GM23338 (cell line): ENCODE data around the gene GLRX2. TPM values are rescaled to one million over a fixed set of nuclear protein-coding genes. Genes with fewer than 3 reads are reported as not detected.

Experiments used
- ATAC-seq: fragments of 200-7000 bp; cut with Tn5 transposase; 3 replicates; pipeline ENCODE4 v1.9.1; 2020
- DNase-seq: peaks from one replicate; pipeline ENCODE4 v3.0.0-alpha.2; 2015; ENCODE audit warnings: low spot score
- H2AFZ ChIP-seq: fragments of 200-600 bp; sonication (generic); 2 replicates; pipeline ENCODE4 v1.8.0; 2016; ENCODE audit warnings: antibody characterized with exemption, mild to moderate bottlenecking, moderate library complexity
- H3F3A ChIP-seq: fragments of 200-600 bp; sonication (generic); replicated peaks from 2 replicates; pipeline ENCODE4 v1.8.0; 2017; ENCODE audit warnings: antibody characterized with exemption, mixed run types, low read depth
- H3K27ac ChIP-seq: fragments of 200-600 bp; sonication (generic); 2 replicates; pipeline ENCODE4 v1.6.1; 2016; ENCODE audit warnings: low read depth
- H3K27me3 ChIP-seq: fragments of 200-600 bp; sonication (generic); 2 replicates; pipeline ENCODE4 v1.8.0; 2016; ENCODE audit warnings: mild to moderate bottlenecking, mixed run types, moderate library complexity; ENCODE audit not compliant: insufficient read depth
- H3K36me3 ChIP-seq: fragments of 200-600 bp; sonication (generic); 2 replicates; pipeline ENCODE4 v1.8.0; 2016; ENCODE audit warnings: mild to moderate bottlenecking; ENCODE audit not compliant: insufficient read depth
- H3K4me1 ChIP-seq: fragments of 200-600 bp; sonication (generic); 2 replicates; pipeline ENCODE4 v1.8.0; 2016; ENCODE audit warnings: mild to moderate bottlenecking, moderate library complexity; ENCODE audit not compliant: insufficient read depth
- H3K4me2 ChIP-seq: fragments of 200-600 bp; sonication (generic); 2 replicates; pipeline ENCODE4 v1.7.1; 2017; ENCODE audit warnings: mixed run types
- H3K4me3 ChIP-seq: fragments of 200-600 bp; sonication (generic); 2 replicates; pipeline ENCODE4 v1.6.1; 2016; ENCODE audit warnings: mixed run types
- H3K79me2 ChIP-seq: fragments of 200-600 bp; sonication (generic); replicated peaks from 2 replicates; pipeline ENCODE4 v1.8.0; 2017; ENCODE audit warnings: mild to moderate bottlenecking; ENCODE audit not compliant: insufficient read depth
- H3K9me2 ChIP-seq: fragments of 200-600 bp; sonication (generic); 2 replicates; pipeline ENCODE4 v1.8.0; 2017; ENCODE audit not compliant: insufficient read depth
- H4K20me1 ChIP-seq: fragments of 200-600 bp; sonication (generic); replicated peaks from 2 replicates; pipeline ENCODE4 v1.8.0; 2017; ENCODE audit warnings: mild to moderate bottlenecking; ENCODE audit not compliant: insufficient read depth
- H3K27ac Mint-ChIP-seq: 2 replicates; pipeline ENCODE4 v1.8.0; 2020; ENCODE audit warnings: inconsistent platforms, mild to moderate bottlenecking, moderate library complexity, mixed read lengths
- H3K27me3 Mint-ChIP-seq: 3 replicates; pipeline ENCODE4 v1.8.0; 2022; ENCODE audit warnings: low read depth, mild to moderate bottlenecking, moderate library complexity, mixed read lengths, inconsistent platforms; ENCODE audit not compliant: insufficient read depth, poor library complexity
- H3K36me3 Mint-ChIP-seq: 3 replicates; pipeline ENCODE4 v1.8.0; 2021; ENCODE audit warnings: low read depth, mild to moderate bottlenecking, inconsistent platforms, moderate library complexity, mixed read lengths
- H3K4me1 Mint-ChIP-seq: 3 replicates; pipeline ENCODE4 v1.8.0; 2020; ENCODE audit warnings: mild to moderate bottlenecking, inconsistent platforms, mixed read lengths
- H3K4me3 Mint-ChIP-seq: 3 replicates; pipeline ENCODE4 v1.8.0; 2021; ENCODE audit warnings: moderate library complexity, mild to moderate bottlenecking, inconsistent platforms, mixed read lengths
- H3K9me3 Mint-ChIP-seq: 3 replicates; pipeline ENCODE4 v1.8.0; 2020; ENCODE audit warnings: moderate library complexity, mild to moderate bottlenecking, inconsistent platforms, mixed read lengths
- CREB1 ChIP-seq: fragments of 250-450 bp; sonication (Bioruptor Pico); IDR thresholded peaks from 2 replicates; pipeline ENCODE4 v1.5.0; 2020; ENCODE audit warnings: low read depth, mild to moderate bottlenecking, moderate library complexity
- EZH2 ChIP-seq: fragments of 200-600 bp; sonication (generic); IDR thresholded peaks from one replicate; pipeline ENCODE4 v1.8.0; 2017; ENCODE audit warnings: antibody characterized with exemption, mild to moderate bottlenecking, low read depth; ENCODE audit not compliant: unreplicated experiment
- EZH2phosphoT487 ChIP-seq: fragments of 200-600 bp; sonication (generic); IDR thresholded peaks from one replicate; pipeline ENCODE4 v1.8.1; 2018; ENCODE audit warnings: antibody characterized with exemption; ENCODE audit not compliant: unreplicated experiment
- JUNB ChIP-seq: IDR thresholded peaks from one replicate; pipeline ENCODE4 v1.6.1; 2016; ENCODE audit warnings: antibody characterized with exemption; ENCODE audit not compliant: unreplicated experiment
- NANOG ChIP-seq: IDR thresholded peaks from 2 replicates; pipeline ENCODE4 v1.6.1; 2016; ENCODE audit warnings: antibody characterized with exemption, borderline replicate concordance
- POLR2AphosphoS5 ChIP-seq: IDR thresholded peaks from 2 replicates; pipeline ENCODE4 v1.6.1; 2016; ENCODE audit warnings: antibody characterized with exemption, low read depth
- STAT1 ChIP-seq: IDR thresholded peaks from one replicate; pipeline ENCODE4 v1.6.1; 2016; ENCODE audit warnings: antibody characterized with exemption; ENCODE audit not compliant: unreplicated experiment
- ZNF114 ChIP-seq: fragments of 250-450 bp; sonication (Bioruptor Pico); IDR thresholded peaks from 2 replicates; pipeline ENCODE4 v1.5.0; 2020; ENCODE audit warnings: mild to moderate bottlenecking, moderate library complexity
- ZNF331 ChIP-seq: fragments of 250-450 bp; sonication (Bioruptor Pico); IDR thresholded peaks from 2 replicates; pipeline ENCODE4 v1.5.0; 2020; ENCODE audit warnings: low read depth, mild to moderate bottlenecking, moderate library complexity
- polyA plus RNA-seq: library from polyadenylated mRNA; unstranded; fragments of >200 nt; fragmentation: Nextera tagmentation; extraction: Ambion mirVana; gene quantifications from 2 replicates; pipeline ENCODE4 v1.2.1, GENCODE V29; 2016
- total RNA-seq: library from RNA; depleted of rRNA; stranded (reverse); fragments of >200 nt; shearing (Covaris generic); gene quantifications from 2 replicates; pipeline ENCODE4 v1.2.3, GENCODE V29; 2014
- TF ChIP-seq, protein P1 (sequence below): fragments of 250-450 bp; sonication (Bioruptor Pico); IDR thresholded peaks from 2 replicates; pipeline ENCODE4 v1.5.0; 2020; ENCODE audit warnings: mild to moderate bottlenecking, moderate library complexity
- TF ChIP-seq, protein P2 (sequence below), 2 experiments: fragments of 200-600 bp in 1 of 2; sonication (generic) in 1 of 2; conservative IDR thresholded peaks; 2 replicates each; pipeline versions ENCODE4 v1.5.1 to v1.6.1; 2016 to 2017; ENCODE audit warnings: antibody characterized with exemption in 2 of 2, low read depth in 2 of 2, mild to moderate bottlenecking in 2 of 2, moderate library complexity in 1 of 2
- TF ChIP-seq, protein P3 (sequence below): IDR thresholded peaks from 2 replicates; pipeline ENCODE4 v1.6.1; 2016; ENCODE audit warnings: antibody characterized with exemption
- TF ChIP-seq, protein P4 (sequence below): IDR thresholded peaks from one replicate; pipeline ENCODE4 v1.6.1; 2018; ENCODE audit warnings: antibody characterized with exemption; ENCODE audit not compliant: unreplicated experiment

GLRX2 gene
- total and polyA plus RNA-seq, 2 experiments from 2014 or later: 7.7 to 28.3 TPM

DNA sequence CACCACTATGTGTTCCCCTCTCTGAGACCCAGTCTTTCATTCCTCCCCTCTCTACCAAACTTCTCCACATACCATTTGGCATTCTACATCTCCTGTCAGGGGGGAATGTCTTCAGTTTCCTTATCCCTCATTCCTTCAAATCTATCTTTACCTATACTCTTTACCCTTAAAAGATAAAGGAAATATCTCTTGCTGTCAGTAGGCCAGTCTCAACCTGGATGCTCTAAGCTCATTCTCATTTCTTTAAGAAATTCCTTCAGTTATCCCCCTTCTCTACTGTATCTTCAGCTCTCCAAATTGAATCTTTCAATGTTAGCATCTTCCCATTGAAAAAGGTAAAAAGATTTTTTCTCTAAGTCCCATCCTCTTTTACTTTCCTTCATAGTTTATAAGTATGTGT is 39.3 kb downstream of the GLRX2 start:
- no peak overlapping the region for H3K4me3 ChIP-seq
- Mint-ChIP-seq H3K4me1 (peaks cover 22% of the 10 kb centered on the region), H3K27ac (no peak overlapping the region), H3K9me3 (no peaks in the 10 kb centered on the region), H3K27me3 (no peaks in the 10 kb centered on the region), H3K36me3 (peaks cover 8% of the 10 kb centered on the region; the same call in 2 of the 3 replicates), H3K4me3 (no peak overlapping the region)
- no peaks in the 10 kb centered on the region for H3K27me3 ChIP-seq
- no peak overlapping the region for H2AFZ ChIP-seq
- ATAC-seq: no peak; the same call in 2 of the 3 replicates
- H3F3A ChIP-seq: no peaks in the 10 kb centered on the region
- H3K79me2 ChIP-seq: peaks cover 86% of the 10 kb centered on the region
- H3K27ac ChIP-seq: no peak overlapping the region
- H4K20me1 ChIP-seq: peaks cover 30% of the 10 kb centered on the region; the same call in 1 of the 2 replicates
- H3K4me2 ChIP-seq: no peak overlapping the region
- H3K4me1 ChIP-seq: peaks cover 18% of the 10 kb centered on the region; the same call in 1 of the 2 replicates
- TF ChIP-seq, protein P1, sequence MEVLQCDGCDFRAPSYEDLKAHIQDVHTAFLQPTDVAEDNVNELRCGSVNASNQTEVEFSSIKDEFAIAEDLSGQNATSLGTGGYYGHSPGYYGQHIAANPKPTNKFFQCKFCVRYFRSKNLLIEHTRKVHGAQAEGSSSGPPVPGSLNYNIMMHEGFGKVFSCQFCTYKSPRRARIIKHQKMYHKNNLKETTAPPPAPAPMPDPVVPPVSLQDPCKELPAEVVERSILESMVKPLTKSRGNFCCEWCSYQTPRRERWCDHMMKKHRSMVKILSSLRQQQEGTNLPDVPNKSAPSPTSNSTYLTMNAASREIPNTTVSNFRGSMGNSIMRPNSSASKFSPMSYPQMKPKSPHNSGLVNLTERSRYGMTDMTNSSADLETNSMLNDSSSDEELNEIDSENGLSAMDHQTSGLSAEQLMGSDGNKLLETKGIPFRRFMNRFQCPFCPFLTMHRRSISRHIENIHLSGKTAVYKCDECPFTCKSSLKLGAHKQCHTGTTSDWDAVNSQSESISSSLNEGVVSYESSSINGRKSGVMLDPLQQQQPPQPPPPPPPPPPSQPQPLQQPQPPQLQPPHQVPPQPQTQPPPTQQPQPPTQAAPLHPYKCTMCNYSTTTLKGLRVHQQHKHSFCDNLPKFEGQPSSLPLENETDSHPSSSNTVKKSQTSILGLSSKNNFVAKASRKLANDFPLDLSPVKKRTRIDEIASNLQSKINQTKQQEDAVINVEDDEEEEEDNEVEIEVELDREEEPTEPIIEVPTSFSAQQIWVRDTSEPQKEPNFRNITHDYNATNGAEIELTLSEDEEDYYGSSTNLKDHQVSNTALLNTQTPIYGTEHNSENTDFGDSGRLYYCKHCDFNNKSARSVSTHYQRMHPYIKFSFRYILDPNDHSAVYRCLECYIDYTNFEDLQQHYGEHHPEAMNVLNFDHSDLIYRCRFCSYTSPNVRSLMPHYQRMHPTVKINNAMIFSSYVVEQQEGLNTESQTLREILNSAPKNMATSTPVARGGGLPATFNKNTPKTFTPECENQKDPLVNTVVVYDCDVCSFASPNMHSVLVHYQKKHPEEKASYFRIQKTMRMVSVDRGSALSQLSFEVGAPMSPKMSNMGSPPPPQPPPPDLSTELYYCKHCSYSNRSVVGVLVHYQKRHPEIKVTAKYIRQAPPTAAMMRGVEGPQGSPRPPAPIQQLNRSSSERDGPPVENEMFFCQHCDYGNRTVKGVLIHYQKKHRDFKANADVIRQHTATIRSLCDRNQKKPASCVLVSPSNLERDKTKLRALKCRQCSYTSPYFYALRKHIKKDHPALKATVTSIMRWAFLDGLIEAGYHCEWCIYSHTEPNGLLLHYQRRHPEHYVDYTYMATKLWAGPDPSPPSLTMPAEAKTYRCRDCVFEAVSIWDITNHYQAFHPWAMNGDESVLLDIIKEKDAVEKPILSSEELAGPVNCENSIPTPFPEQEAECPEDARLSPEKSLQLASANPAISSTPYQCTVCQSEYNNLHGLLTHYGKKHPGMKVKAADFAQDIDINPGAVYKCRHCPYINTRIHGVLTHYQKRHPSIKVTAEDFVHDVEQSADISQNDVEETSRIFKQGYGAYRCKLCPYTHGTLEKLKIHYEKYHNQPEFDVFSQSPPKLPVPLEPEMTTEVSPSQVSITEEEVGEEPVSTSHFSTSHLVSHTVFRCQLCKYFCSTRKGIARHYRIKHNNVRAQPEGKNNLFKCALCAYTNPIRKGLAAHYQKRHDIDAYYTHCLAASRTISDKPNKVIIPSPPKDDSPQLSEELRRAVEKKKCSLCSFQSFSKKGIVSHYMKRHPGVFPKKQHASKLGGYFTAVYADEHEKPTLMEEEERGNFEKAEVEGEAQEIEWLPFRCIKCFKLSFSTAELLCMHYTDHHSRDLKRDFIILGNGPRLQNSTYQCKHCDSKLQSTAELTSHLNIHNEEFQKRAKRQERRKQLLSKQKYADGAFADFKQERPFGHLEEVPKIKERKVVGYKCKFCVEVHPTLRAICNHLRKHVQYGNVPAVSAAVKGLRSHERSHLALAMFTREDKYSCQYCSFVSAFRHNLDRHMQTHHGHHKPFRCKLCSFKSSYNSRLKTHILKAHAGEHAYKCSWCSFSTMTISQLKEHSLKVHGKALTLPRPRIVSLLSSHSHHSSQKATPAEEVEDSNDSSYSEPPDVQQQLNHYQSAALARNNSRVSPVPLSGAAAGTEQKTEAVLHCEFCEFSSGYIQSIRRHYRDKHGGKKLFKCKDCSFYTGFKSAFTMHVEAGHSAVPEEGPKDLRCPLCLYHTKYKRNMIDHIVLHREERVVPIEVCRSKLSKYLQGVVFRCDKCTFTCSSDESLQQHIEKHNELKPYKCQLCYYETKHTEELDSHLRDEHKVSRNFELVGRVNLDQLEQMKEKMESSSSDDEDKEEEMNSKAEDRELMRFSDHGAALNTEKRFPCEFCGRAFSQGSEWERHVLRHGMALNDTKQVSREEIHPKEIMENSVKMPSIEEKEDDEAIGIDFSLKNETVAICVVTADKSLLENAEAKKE (CRISPR knock-in tag): no peak
- TF ChIP-seq, protein P2, sequence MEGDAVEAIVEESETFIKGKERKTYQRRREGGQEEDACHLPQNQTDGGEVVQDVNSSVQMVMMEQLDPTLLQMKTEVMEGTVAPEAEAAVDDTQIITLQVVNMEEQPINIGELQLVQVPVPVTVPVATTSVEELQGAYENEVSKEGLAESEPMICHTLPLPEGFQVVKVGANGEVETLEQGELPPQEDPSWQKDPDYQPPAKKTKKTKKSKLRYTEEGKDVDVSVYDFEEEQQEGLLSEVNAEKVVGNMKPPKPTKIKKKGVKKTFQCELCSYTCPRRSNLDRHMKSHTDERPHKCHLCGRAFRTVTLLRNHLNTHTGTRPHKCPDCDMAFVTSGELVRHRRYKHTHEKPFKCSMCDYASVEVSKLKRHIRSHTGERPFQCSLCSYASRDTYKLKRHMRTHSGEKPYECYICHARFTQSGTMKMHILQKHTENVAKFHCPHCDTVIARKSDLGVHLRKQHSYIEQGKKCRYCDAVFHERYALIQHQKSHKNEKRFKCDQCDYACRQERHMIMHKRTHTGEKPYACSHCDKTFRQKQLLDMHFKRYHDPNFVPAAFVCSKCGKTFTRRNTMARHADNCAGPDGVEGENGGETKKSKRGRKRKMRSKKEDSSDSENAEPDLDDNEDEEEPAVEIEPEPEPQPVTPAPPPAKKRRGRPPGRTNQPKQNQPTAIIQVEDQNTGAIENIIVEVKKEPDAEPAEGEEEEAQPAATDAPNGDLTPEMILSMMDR (conservative IDR thresholded peaks at IDR 0.05; ENCODE audit: low read depth in 2 of 2): no peak
- TF ChIP-seq POLR2AphosphoS5 (no peak), NANOG (no peak), ZNF331 (no peak), ZNF114 (CRISPR knock-in tag) (no peak), CREB1 (no peak), STAT1 (no peak), EZH2phosphoT487 (no peak), JUNB (no peak), EZH2 (no peak)
- TF ChIP-seq, protein P3, sequence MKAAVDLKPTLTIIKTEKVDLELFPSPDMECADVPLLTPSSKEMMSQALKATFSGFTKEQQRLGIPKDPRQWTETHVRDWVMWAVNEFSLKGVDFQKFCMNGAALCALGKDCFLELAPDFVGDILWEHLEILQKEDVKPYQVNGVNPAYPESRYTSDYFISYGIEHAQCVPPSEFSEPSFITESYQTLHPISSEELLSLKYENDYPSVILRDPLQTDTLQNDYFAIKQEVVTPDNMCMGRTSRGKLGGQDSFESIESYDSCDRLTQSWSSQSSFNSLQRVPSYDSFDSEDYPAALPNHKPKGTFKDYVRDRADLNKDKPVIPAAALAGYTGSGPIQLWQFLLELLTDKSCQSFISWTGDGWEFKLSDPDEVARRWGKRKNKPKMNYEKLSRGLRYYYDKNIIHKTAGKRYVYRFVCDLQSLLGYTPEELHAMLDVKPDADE: no peak
- TF ChIP-seq, protein P4, sequence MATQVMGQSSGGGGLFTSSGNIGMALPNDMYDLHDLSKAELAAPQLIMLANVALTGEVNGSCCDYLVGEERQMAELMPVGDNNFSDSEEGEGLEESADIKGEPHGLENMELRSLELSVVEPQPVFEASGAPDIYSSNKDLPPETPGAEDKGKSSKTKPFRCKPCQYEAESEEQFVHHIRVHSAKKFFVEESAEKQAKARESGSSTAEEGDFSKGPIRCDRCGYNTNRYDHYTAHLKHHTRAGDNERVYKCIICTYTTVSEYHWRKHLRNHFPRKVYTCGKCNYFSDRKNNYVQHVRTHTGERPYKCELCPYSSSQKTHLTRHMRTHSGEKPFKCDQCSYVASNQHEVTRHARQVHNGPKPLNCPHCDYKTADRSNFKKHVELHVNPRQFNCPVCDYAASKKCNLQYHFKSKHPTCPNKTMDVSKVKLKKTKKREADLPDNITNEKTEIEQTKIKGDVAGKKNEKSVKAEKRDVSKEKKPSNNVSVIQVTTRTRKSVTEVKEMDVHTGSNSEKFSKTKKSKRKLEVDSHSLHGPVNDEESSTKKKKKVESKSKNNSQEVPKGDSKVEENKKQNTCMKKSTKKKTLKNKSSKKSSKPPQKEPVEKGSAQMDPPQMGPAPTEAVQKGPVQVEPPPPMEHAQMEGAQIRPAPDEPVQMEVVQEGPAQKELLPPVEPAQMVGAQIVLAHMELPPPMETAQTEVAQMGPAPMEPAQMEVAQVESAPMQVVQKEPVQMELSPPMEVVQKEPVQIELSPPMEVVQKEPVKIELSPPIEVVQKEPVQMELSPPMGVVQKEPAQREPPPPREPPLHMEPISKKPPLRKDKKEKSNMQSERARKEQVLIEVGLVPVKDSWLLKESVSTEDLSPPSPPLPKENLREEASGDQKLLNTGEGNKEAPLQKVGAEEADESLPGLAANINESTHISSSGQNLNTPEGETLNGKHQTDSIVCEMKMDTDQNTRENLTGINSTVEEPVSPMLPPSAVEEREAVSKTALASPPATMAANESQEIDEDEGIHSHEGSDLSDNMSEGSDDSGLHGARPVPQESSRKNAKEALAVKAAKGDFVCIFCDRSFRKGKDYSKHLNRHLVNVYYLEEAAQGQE: no peak
- H3K36me3 ChIP-seq: no peaks in the 10 kb centered on the region
- H3K9me2 ChIP-seq: no peaks in the 10 kb centered on the region
- no peak for DNase-seq
